Measurements from ENCODE around the gene RFPL4A.

The RFPL4A gene

DNA sequence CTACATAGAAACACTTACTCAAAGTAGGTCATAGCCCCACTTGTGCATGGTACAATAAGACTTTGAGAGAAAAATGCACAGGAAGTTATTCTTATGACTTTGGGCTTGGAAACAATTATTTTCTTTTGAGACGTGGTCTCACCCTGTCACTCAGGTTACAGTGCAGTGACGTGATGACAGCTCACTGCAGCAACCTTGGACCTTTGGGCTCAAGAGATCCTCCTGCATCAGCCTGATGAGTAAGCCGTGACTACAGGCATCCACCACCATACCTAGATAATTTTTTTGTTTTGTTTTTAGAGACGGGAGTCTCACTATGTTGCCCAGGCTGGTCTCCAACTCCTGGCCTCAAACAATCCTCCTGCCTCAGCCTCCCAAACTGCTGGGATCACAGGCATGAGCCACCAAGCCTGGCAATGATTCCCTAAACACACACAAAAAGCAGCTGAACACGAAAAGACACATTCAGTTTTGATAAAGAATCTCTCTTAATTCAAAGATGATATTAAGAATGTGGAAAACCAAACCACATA, 38.6 kb upstream of the RFPL4A start:
- TF ChIP-seq EP300 (IDR thresholded peaks at IDR 0.05; ENCODE audit: borderline replicate concordance) (no peak), CREB1 (IDR thresholded peaks at IDR 0.05; ENCODE audit: low read depth) (no peak), TCF12 (IDR thresholded peaks at IDR 0.05; ENCODE audit: low read depth) (no peak), ZBTB7A (IDR thresholded peaks at IDR 0.05; ENCODE audit: low read depth) (no peak), TAF1 (IDR thresholded peaks at IDR 0.05; ENCODE audit: low read depth) (no peak), NFIC (IDR thresholded peaks at IDR 0.05) (no peak)
- TF ChIP-seq, protein P1, sequence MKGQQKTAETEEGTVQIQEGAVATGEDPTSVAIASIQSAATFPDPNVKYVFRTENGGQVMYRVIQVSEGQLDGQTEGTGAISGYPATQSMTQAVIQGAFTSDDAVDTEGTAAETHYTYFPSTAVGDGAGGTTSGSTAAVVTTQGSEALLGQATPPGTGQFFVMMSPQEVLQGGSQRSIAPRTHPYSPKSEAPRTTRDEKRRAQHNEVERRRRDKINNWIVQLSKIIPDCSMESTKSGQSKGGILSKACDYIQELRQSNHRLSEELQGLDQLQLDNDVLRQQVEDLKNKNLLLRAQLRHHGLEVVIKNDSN (IDR thresholded peaks at IDR 0.05), result no peak
- TF ChIP-seq, protein P2, sequence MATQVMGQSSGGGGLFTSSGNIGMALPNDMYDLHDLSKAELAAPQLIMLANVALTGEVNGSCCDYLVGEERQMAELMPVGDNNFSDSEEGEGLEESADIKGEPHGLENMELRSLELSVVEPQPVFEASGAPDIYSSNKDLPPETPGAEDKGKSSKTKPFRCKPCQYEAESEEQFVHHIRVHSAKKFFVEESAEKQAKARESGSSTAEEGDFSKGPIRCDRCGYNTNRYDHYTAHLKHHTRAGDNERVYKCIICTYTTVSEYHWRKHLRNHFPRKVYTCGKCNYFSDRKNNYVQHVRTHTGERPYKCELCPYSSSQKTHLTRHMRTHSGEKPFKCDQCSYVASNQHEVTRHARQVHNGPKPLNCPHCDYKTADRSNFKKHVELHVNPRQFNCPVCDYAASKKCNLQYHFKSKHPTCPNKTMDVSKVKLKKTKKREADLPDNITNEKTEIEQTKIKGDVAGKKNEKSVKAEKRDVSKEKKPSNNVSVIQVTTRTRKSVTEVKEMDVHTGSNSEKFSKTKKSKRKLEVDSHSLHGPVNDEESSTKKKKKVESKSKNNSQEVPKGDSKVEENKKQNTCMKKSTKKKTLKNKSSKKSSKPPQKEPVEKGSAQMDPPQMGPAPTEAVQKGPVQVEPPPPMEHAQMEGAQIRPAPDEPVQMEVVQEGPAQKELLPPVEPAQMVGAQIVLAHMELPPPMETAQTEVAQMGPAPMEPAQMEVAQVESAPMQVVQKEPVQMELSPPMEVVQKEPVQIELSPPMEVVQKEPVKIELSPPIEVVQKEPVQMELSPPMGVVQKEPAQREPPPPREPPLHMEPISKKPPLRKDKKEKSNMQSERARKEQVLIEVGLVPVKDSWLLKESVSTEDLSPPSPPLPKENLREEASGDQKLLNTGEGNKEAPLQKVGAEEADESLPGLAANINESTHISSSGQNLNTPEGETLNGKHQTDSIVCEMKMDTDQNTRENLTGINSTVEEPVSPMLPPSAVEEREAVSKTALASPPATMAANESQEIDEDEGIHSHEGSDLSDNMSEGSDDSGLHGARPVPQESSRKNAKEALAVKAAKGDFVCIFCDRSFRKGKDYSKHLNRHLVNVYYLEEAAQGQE (IDR thresholded peaks at IDR 0.05; ENCODE audit: low read depth), result no peak
- TF ChIP-seq, protein P3, sequence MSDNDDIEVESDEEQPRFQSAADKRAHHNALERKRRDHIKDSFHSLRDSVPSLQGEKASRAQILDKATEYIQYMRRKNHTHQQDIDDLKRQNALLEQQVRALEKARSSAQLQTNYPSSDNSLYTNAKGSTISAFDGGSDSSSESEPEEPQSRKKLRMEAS (IDR thresholded peaks at IDR 0.05), result no peak

DNA sequence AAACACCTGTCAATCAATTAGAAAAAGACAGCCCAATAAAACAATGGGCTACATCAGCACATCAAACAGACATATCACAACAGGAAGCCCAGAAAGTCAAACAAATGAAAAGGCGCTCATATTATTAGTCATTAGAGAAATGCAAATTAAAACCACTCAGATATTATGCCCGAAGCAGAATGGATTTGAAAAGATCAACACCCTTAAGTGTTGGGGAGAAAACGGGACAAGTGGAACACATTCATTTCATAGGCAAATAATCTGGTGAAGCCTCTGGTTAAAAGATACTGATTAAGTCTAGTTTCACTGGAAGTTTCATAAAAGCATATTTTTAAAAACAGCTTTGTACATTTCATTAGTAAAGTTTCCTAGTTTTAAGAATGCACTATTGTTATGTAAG, 38.1 kb upstream of the RFPL4A start:
- no peak for TF ChIP-seq TEAD4 (IDR thresholded peaks at IDR 0.05)
- no peak for TF ChIP-seq TAF1 (IDR thresholded peaks at IDR 0.05; ENCODE audit: low read depth)
- no peak for TF ChIP-seq EGR1 (IDR thresholded peaks at IDR 0.05)
- no peak for TF ChIP-seq EP300 (IDR thresholded peaks at IDR 0.05; ENCODE audit: borderline replicate concordance)
- TF ChIP-seq FOXM1 (IDR thresholded peaks at IDR 0.05; ENCODE audit: borderline replicate concordance, low read depth), result no peak
- no peak for TF ChIP-seq RAD21 (IDR thresholded peaks at IDR 0.05; ENCODE audit: low read depth)
- no peak for TF ChIP-seq ZBTB7A (IDR thresholded peaks at IDR 0.05; ENCODE audit: low read depth)
- TF ChIP-seq, protein P3 (IDR thresholded peaks at IDR 0.05), result no peak
- TF ChIP-seq, protein P2 (IDR thresholded peaks at IDR 0.05; ENCODE audit: low read depth), result no peak
- TF ChIP-seq NFIC (IDR thresholded peaks at IDR 0.05), result no peak
- no peak for TF ChIP-seq CEBPB (IDR thresholded peaks at IDR 0.05)
- no peak for TF ChIP-seq CREB1 (IDR thresholded peaks at IDR 0.05; ENCODE audit: low read depth)

DNA sequence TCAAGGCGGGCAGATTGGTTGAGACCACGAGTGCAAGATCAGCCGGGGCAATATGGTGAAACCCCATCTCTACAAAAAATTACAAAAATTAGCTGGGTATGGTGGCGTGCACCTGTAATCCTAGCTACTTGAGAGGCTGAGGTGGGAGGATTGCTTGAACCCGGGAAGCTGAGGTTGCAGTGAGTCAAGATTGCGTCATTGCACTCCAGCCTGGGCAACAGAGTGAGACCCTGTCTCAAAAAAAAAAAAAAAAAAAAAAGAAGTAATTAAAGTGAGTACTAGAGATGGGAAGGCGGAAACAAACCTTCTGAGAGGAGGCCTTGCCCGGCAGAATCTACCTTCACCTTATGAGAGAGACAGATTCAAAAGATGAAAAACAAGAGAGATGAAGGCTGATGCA, 35.4 kb upstream of the RFPL4A start:
- no peak for TF ChIP-seq EGR1 (IDR thresholded peaks at IDR 0.05)
- TF ChIP-seq, protein P2 (IDR thresholded peaks at IDR 0.05; ENCODE audit: low read depth), result no peak
- TF ChIP-seq, protein P1 (IDR thresholded peaks at IDR 0.05), result no peak
- no peak for TF ChIP-seq ZBTB7A (IDR thresholded peaks at IDR 0.05; ENCODE audit: low read depth)
- TF ChIP-seq CEBPB (IDR thresholded peaks at IDR 0.05), result no peak
- TF ChIP-seq RAD21 (IDR thresholded peaks at IDR 0.05; ENCODE audit: low read depth), result no peak
- TF ChIP-seq TAF1 (IDR thresholded peaks at IDR 0.05; ENCODE audit: low read depth), result no peak
- no peak for TF ChIP-seq EP300 (IDR thresholded peaks at IDR 0.05; ENCODE audit: borderline replicate concordance)

DNA sequence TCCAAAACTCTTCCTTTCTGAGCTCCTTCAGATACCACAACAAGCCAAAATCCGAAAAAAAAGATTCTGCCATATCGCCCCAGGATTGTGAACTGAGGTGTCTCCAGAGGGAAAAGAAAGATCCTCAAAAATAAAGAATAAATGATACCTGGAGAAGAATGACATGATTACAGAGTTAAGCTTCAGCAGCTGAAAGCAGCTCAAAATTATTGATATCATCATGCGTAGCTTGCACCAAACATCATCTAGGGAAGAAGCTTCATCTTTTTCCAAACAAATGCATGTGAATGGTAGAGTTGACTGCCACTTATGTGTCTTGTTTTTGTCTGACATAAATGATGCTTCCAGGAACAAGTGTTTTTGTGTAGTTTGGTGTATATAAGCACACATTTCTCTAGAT, 20.6 kb upstream of the RFPL4A start, which contains the start of gene NLRP9:
TSS of gene NLRP9 (minus strand) at position 101 of the 400 bp plus-strand sequence. CDS start at position 73, 28 bp downstream.
- no peak for TF ChIP-seq TCF12 (IDR thresholded peaks at IDR 0.05; ENCODE audit: low read depth)

DNA sequence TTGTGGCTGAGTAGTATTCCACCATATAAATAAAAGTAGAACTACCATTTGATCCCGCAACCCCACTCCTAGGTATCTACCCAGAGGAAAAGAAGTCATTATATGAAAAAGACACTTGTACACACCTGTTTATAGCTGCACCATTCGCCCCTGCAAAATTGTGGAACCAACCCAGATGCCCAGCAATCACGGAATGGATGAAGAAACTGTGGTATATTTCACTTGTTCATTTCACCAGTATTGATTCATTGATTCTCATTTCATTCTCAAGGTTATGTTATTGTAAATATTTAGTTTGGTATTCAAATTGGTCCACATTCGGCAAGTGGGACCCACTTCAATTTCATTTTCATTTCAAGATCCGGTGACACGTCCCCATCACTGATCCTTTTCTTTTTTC, 8.2 kb upstream of the RFPL4A start:
- no peak for TF ChIP-seq EGR1 (IDR thresholded peaks at IDR 0.05)
- no peak for TF ChIP-seq TAF1 (IDR thresholded peaks at IDR 0.05; ENCODE audit: low read depth)
- no peak for TF ChIP-seq RAD21 (IDR thresholded peaks at IDR 0.05; ENCODE audit: low read depth)
- TF ChIP-seq, protein P3 (IDR thresholded peaks at IDR 0.05), result no peak
- TF ChIP-seq EP300 (IDR thresholded peaks at IDR 0.05; ENCODE audit: borderline replicate concordance), result no peak
- TF ChIP-seq CREB1 (IDR thresholded peaks at IDR 0.05; ENCODE audit: low read depth), result no peak
- TF ChIP-seq CEBPB (IDR thresholded peaks at IDR 0.05), result no peak
- TF ChIP-seq TEAD4 (IDR thresholded peaks at IDR 0.05), result no peak
- TF ChIP-seq, protein P1 (IDR thresholded peaks at IDR 0.05), result no peak
- TF ChIP-seq NFIC (IDR thresholded peaks at IDR 0.05), result no peak
- no peak for TF ChIP-seq ZBTB7A (IDR thresholded peaks at IDR 0.05; ENCODE audit: low read depth)
- TF ChIP-seq, protein P2 (IDR thresholded peaks at IDR 0.05; ENCODE audit: low read depth), result no peak
- TF ChIP-seq TCF12 (IDR thresholded peaks at IDR 0.05; ENCODE audit: low read depth), result no peak
